HG03342 (cell line): ENCODE results near the gene FSCN2.
A peak's percentile ranks its signal among the peaks of the same experiment; 100 is the strongest.

Experiments used
- ATAC-seq: cut with Tn5 transposase; IDR thresholded peaks from one replicate; pipeline ENCODE4 v1.9.1; 2021; ENCODE audit warnings: mild to moderate bottlenecking, moderate library complexity; ENCODE audit not compliant: unreplicated experiment

The FSCN2 gene

DNA sequence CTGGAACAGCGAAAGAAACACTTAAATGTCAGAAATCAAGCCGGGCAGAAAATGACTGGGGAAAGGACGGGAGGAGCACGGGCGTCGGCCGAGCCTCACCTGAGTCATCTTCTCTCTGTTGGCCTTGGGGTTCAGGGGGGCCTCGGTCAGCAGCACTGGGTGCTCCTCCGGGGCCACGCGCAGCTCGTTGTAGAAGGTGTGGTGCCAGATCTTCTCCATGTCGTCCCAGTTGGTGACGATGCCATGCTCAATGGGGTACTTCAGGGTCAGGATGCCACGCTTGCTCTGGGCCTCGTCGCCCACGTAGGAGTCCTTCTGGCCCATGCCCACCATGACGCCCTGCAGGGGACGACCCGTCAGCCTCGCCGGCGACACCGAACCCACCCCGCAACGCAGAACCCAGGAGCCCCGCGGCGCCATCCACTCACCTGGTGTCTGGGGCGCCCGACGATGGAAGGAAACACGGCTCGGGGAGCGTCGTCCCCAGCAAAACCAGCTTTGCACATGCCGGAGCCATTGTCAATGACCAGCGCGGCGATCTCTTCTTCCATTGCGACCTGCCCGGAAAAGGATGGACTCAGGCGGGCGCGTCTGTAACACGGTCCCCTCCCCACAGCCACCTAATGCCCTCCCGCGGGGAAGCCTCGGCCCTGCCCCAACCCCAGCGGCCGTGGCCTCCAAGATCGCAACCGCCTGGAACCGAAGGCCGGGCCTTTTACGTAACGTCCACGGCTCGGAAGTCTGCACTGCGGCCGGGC is 16.2 kb upstream of the FSCN2 start:
- ATAC-seq, result no peak

DNA sequence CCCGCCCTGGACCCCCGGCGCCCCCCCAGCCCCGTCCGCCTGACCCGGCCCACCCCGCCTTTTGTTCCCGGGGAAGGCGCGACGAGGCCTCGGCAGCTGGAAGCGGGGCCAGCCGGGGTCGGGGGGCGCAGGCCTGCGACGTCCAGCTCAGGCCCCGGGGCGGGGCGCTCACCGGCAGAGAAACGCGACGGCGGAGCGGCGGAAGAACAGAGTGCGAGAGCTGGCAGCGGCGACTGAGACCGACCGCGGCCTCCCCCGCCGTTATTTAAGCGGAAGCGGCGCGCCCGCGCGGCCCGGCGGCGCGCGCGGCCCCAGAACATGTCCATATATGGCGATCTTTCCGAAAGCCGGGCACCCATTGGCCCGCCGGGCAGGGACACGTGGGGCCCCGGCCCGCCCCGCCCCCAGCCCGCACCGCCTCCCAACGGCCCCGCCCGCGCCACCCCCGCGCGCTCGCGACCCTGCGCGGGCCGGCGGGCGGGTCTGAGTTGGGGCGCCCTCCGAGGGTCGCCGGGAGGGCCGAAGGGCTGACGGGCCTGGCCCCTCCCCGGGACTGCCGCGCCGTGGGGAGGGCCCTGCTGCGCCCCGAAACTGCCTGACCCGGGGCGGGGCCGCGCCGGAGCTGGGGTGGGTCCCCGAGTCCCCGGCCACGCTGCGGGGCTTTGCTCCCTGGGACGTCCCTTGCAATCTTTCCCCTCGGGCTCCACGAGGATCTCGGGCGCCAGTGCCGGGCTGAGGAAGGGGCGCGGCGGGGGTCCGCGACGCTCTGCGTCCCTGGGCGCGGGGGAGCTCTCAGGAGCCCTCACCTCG is 15.4 kb upstream of the FSCN2 start, which contains the start of gene ACTG1:
Gene ACTG1 (minus strand): TSS at position 238 of the 810 bp plus-strand sequence. CDS start 445 bp downstream, outside the sequence.
- ATAC-seq, result peak; percentile 44

- peak; percentile 7 for ATAC-seq
Measured at GRCh38 chr17:81513372-81513752, 14.8 kb upstream of the FSCN2 start.

- no peak for ATAC-seq
Measured at GRCh38 chr17:81513753-81514488, 14.3 kb upstream of the FSCN2 start.

DNA sequence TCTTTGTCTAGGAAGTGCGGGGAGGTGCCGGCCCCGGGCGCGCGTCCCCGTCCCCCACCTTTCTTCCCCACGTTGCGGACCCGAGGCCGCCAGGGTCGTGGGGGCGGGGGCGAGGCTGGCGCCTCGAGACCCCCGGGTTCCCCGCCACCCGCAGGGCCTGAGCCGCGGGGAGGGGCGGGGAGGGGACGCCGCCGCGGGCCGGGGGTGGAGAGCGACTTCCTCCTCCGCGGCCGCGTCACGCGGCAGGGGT is 13.8 kb upstream of the FSCN2 start:
- no peak for ATAC-seq

DNA sequence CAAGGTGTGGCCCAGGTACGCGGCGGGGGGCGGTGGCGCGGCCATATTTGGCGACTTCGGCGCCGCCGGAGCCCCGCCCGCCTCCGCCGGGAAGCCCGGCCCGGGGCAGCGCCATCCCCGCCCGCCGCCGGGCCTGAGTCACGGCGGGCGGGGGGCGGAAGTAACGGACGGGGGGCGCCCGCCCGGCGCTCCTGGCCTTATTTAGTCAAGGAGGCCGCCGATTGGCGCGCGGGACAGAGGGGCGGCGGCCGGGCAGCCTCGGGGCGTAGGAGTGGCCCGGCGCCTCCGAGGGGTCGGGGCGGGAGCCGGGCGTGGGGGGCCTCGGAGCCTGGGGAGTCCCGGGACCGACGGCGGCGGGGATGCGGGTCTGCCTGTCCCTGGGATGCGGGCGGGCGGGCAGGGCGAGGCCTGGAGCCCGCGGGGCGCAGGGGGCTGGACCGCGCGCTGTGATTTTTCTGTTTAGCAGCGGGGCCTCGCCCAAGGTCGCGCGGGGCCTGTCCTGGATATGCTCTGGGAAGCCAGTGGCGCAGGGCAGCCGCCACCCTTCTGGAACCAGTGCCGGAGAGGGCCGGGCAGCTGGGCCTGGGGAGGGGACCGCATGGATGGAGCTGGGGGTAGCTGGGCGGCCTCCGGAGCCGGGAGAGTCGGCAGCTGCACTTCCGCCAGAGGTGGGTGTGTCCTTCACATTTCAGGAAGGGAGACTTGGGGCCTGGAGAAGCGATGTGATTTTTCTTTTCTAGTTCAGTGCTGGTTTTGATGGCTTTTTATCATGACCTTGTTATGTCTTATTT is 13.2 kb upstream of the FSCN2 start:
- ATAC-seq, result peak; percentile 14

GRCh38 chr17:81515530-81516041 is 12.6 kb upstream of the FSCN2 start:
- ATAC-seq, result no peak

DNA sequence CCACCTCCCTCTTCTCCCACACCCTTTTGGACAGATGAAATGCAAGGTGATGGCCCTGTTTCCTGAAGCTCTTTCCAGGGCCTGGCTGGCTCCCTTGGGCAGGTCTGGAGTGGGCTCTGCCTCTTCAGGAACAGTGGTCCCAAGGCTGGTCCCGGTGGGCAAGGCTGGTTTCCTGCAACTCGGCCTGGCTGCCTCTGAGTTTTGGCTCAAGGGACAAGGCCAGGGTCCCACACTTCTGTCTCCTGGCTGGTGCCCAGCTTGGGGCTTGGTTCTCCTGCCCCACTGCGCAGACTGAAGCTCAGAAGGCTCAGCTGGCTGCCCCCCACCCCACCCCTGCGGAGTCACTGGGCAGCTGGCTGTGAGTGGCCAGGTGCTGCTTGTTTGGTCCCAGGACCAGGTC is 11.7 kb upstream of the FSCN2 start:
- ATAC-seq, result no peak

DNA sequence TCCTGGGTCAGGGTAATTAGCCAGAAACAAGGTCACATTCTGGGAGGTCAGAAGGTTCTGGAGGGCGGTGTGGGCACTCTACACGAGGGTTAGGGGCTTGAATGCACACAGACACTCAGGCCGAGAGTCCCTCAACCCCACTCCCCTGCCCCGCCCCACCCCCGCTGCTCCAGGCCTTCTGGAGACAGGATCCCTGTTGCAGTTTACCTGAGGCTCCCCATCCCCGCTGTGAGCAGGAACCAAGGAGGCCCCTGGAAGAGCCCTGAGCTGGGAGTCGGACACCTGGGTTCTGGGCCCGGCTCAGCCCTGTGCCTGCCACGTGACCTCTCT is 11.2 kb upstream of the FSCN2 start:
- ATAC-seq, result no peak

DNA sequence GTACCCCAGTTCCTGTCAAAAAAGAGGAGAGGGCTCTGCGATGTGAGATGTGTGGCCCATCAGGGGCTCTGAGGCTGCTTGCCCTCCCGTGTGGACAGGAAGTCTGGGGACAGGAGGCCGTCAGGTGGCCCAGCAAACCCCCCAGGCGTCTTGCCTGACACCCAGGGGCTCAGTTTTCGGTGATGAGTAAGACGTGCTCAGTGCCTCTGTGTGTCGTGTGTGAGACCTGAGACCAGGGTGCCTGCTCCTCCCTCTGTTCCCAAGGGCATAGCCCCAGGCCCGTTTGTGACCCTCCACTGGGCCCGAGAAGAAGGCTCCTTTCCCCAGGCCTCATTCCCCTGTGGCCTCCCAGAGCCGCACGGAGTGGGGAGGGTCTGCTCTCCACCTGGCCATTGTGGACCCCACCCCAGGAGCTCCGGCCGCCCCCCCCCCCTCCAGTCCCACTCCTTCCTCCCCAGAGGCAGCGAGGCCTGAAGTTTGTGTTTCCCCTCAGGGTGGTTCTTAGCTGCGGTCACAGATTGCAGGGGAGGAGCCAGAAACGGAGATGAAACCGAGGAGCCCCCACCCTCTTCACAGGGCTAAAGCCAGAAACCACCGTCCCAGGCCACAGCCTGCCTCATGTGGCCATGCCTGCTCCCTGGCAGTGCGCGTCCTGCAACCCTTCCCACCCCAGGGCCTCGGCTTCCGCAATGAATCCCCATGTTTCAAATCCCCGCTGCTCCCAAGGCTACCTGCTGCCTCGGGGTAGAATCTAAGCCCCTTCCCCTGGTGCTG is 10.7 kb upstream of the FSCN2 start:
- peak; percentile 34 for ATAC-seq

- ATAC-seq, result no peak
Measured at GRCh38 chr17:81518113-81518784, 9.9 kb upstream of the FSCN2 start.

GRCh38 chr17:81518785-81519283 is 9.3 kb upstream of the FSCN2 start:
- no peak for ATAC-seq

GRCh38 chr17:81519284-81520020 is 8.7 kb upstream of the FSCN2 start:
- no peak for ATAC-seq

DNA sequence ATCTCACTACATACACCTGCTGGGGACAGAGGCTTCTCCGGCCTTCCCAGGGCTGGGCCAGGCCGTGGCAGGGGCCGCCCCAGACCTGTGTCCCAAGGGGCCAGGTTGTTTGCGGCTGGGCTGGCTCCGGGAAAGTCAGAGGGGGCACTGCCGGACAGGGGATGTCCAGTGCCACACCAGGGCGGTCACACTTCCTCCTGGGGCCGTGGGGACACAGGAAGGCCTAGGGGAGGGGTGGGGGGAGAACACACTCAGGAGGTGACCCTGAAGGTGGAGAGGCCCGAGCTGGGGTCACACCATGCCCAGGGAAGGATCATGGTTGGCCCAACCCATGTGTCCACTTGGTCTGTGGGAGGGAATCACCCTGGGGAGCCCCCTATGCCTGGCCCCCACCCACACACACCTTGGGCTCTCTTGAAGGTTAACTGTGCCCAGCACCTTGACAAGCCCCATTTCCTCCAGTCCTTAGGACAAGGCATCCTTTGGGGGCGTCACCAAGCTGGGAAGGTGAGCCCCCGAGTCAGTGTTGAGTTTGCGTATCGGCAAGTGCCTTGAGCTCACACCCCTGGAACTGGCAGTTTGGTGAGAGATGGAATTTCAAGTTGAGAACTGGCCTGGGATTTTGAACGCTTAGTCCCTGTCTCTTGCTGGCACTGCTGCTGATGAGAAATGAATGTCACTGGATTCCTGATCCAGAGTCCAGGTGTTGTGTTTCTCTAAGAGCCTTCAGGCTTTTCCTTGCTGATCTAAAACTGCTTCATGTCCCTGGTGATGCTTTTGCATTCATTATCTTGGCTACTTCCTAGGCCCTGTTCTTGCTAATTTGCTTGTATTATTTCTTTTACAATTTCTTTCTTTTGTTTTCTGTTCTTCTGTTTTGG is 7.9 kb upstream of the FSCN2 start:
- ATAC-seq, result no peak

- no peak for ATAC-seq
Measured at GRCh38 chr17:81522491-81523401, 5.4 kb upstream of the FSCN2 start.

GRCh38 chr17:81523402-81524038 is 4.7 kb upstream of the FSCN2 start:
- ATAC-seq, result no peak
